Measurements from ENCODE around the gene CHTOP.

CHTOP gene

GRCh38 chr1:153693466-153693865 lies 59.6 kb downstream of the CHTOP start:
- no peak for TF ChIP-seq CTCF (IDR thresholded peaks at IDR 0.05; ENCODE audit: low read depth, low read length, poor library complexity, severe bottlenecking)
- TF ChIP-seq EZH2phosphoT487 (IDR thresholded peaks at IDR 0.05; ENCODE audit: borderline replicate concordance, low read length): no peak
- Histone ChIP-seq H3K4me3 (ENCODE audit: low read length) (no peak overlapping the region), H3F3A (ENCODE audit: control insufficient read depth, insufficient read depth) (no peaks in the 10 kb centered on the region), H3K27me3 (ENCODE audit: control insufficient read depth, low read length) (no peaks in the 10 kb centered on the region), H3K4me2 (ENCODE audit: low read length) (no peak overlapping the region), H3K9me2 (replicated peaks; ENCODE audit: control insufficient read depth, low read length) (no peaks in the 10 kb centered on the region), H3K9me3 (ENCODE audit: control insufficient read depth, insufficient read depth, low read length) (no peaks in the 10 kb centered on the region), H3K36me3 (ENCODE audit: control insufficient read depth, low read length) (no peaks in the 10 kb centered on the region), H4K20me1 (ENCODE audit: control insufficient read depth, insufficient read depth, low read depth, low read length) (no peaks in the 10 kb centered on the region), H3K27ac (ENCODE audit: low read depth, low read length) (no peak overlapping the region), H3K4me1 (ENCODE audit: control insufficient read depth, low read length) (peaks cover 11% of the 10 kb centered on the region; the same call in 1 of the 2 replicates), H3K79me2 (ENCODE audit: control insufficient read depth, low read length) (no peaks in the 10 kb centered on the region)

Data from DOHH2 (cell line).